ENCODE results near the gene DIABLO.
"Not testable (repeated sequence)": the region's sequence is repeated elsewhere in the genome, so short reads cannot be mapped to it uniquely, and the experiment has no call there.

GRCh38 chr12:122176473-122176872 is 49.4 kb downstream of the DIABLO start:
- TF ChIP-seq CTCF (IDR thresholded peaks at IDR 0.05; ENCODE audit: low read depth, low read length); EZH2phosphoT487 (IDR thresholded peaks at IDR 0.05; ENCODE audit: low read depth): not testable (repeated sequence)

Measured in OCI-LY3 (cell line).